ENCODE results near the gene CUBN. TPM values are rescaled to one million over a fixed set of nuclear protein-coding genes. Genes with fewer than 3 reads are reported as not detected.

Gene CUBN
- total and polyA plus RNA-seq, 8 donors, result 1.5 to 6.8 (median 3.8) TPM

- H3K9me3 ChIP-seq, result peaks cover 0 to 18% of the 10 kb centered on the region in 2 donors
- intact Hi-C loops (cut with DNase I), result no loop called here
Measured at GRCh38 chr10:16822027-16822426, 307.6 kb downstream of the CUBN start.

GRCh38 chr10:16820421-16820820, 309.2 kb downstream of the CUBN start:
- intact Hi-C loops (cut with DNase I), result no loop called here
- Histone ChIP-seq H3K27ac (no peak overlapping the region), H3K36me3 (no peaks in the 10 kb centered on the region), H3K4me3 (no peak overlapping the region), H3K9me3 (peaks cover 0 to 18% of the 10 kb centered on the region in 2 donors), H3K4me1 (peaks cover 11 to 19% of the 10 kb centered on the region in 2 donors), H3K27me3 (no peaks in the 10 kb centered on the region)
- ATAC-seq (no peak), DNase-seq (no peak)
- TF ChIP-seq CTCF (IDR thresholded peaks at IDR 0.05), result no peak

More at GRCh38 chr10:16822027-16822426, 307.6 kb downstream of the CUBN start:
- Histone ChIP-seq H3K36me3 (no peaks in the 10 kb centered on the region), H3K4me3 (no peak overlapping the region), H3K27me3 (no peaks in the 10 kb centered on the region), H3K4me1 (peaks cover 0 to 5% of the 10 kb centered on the region in 2 donors), H3K27ac (no peak overlapping the region)
- DNase-seq (no peak), ATAC-seq (no peak)
- no peak for TF ChIP-seq CTCF (IDR thresholded peaks at IDR 0.05)

- no peak for ATAC-seq
- intact Hi-C loops (cut with DNase I), result no loop called here
- no peak for DNase-seq
Measured at GRCh38 chr10:16820018-16820417, 309.6 kb downstream of the CUBN start.

GRCh38 chr10:16819436-16819835, 310.2 kb downstream of the CUBN start:
- H3K27ac ChIP-seq, result no peak overlapping the region
- peaks cover 12 to 29% of the 10 kb centered on the region in 2 donors for H3K4me1 ChIP-seq
- ATAC-seq, result no peak
- peaks cover 0 to 18% of the 10 kb centered on the region in 2 donors for H3K9me3 ChIP-seq
- H3K36me3 ChIP-seq, result no peaks in the 10 kb centered on the region
- TF ChIP-seq CTCF (IDR thresholded peaks at IDR 0.05), result no peak
- H3K27me3 ChIP-seq, result no peaks in the 10 kb centered on the region
- intact Hi-C loops (cut with DNase I), result no loop called here
- H3K4me3 ChIP-seq, result no peak overlapping the region
- DNase-seq, result no peak

More at GRCh38 chr10:16820018-16820417, 309.6 kb downstream of the CUBN start:
- Histone ChIP-seq H3K4me3 (no peak overlapping the region), H3K4me1 (peaks cover 12 to 23% of the 10 kb centered on the region in 2 donors), H3K27me3 (no peaks in the 10 kb centered on the region), H3K27ac (no peak overlapping the region), H3K9me3 (peaks cover 0 to 18% of the 10 kb centered on the region in 2 donors), H3K36me3 (no peaks in the 10 kb centered on the region)
- TF ChIP-seq CTCF (IDR thresholded peaks at IDR 0.05), result no peak

- Histone ChIP-seq H3K27me3 (no peaks in the 10 kb centered on the region), H3K9me3 (peaks cover 0 to 18% of the 10 kb centered on the region in 2 donors), H3K4me1 (peaks cover 12 to 32% of the 10 kb centered on the region in 2 donors), H3K27ac (no peak overlapping the region), H3K36me3 (no peaks in the 10 kb centered on the region), H3K4me3 (no peak overlapping the region)
- TF ChIP-seq CTCF (IDR thresholded peaks at IDR 0.05), result no peak
- intact Hi-C loops (cut with DNase I), result no loop called here
- DNase-seq, result no peak
- ATAC-seq, result no peak
Measured at GRCh38 chr10:16819026-16819425, 310.6 kb downstream of the CUBN start.
